T-helper 1 cell treated with Interleukin-12 subunit alpha and Interleukin-12 subunit beta and Interleukin-4 antibody, amounts not matched to agents 30 μg/mL and 1 μg/mL, for 36 hours (primary cell): ENCODE results near the gene ITGBL1.

Experiments used
- H3K27ac Mint-ChIP-seq: one replicate; pipeline ENCODE4 v1.8.0; 2021; ENCODE audit warnings: mild to moderate bottlenecking, mixed read lengths
- H3K27me3 Mint-ChIP-seq: one replicate; pipeline ENCODE4 v1.8.0; 2021; ENCODE audit warnings: low read depth, mixed read lengths
- H3K36me3 Mint-ChIP-seq: one replicate; pipeline ENCODE4 v1.8.0; 2021; ENCODE audit warnings: low read depth, mixed read lengths
- H3K4me1 Mint-ChIP-seq: one replicate; pipeline ENCODE4 v1.8.0; 2021; ENCODE audit warnings: low read depth, mixed read lengths
- H3K4me3 Mint-ChIP-seq: one replicate; pipeline ENCODE4 v1.8.0; 2021; ENCODE audit warnings: mild to moderate bottlenecking, moderate library complexity, mixed read lengths
- H3K9me3 Mint-ChIP-seq: one replicate; pipeline ENCODE4 v1.8.0; 2021; ENCODE audit warnings: mixed read lengths

Gene ITGBL1

DNA sequence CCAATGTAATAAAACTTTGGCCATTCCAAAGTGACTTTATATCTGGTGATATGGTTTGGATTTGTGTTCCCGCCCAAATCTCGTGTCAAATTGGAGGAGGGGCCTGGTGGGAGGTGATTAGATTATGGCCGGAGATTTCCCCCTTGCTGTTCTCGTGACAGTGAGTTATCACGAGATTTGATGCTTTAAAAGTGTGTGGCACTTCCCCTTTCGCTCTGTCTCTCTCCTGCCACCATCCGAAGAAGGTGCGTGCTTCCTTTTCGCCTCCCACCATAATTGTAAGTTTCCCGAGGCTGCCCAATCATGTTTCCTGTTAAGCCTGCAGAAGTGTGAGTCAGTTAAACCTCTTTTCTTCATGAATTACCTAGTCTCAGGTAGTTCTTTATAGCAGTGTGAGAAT lies 26.9 kb upstream of the ITGBL1 start:
- H3K27me3 Mint-ChIP-seq: no peaks in the 10 kb centered on the region
- no peak overlapping the region for H3K4me3 Mint-ChIP-seq
- H3K27ac Mint-ChIP-seq: no peak overlapping the region
- H3K4me1 Mint-ChIP-seq: no peaks in the 10 kb centered on the region
- no peaks in the 10 kb centered on the region for H3K9me3 Mint-ChIP-seq
- no peaks in the 10 kb centered on the region for H3K36me3 Mint-ChIP-seq

DNA sequence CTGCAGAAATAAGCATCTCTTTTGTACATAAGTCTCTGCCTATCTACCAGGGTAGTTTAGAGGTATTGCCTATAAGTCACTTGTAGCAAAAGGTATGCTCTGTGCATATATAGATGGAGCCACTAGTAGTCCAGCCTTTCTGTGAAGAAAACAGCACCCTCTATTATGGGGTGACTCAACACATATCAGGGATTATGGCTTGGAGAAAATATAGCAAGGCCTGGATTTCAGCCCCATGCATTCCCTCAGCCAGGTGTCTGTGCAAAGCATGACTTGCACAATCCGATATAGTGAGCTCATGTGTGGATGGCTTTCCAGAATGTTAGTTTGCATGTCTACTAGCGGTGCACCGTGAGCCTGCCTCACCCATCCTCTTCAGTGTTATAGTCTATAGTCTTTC lies 22.7 kb upstream of the ITGBL1 start:
- H3K4me1 Mint-ChIP-seq: no peaks in the 10 kb centered on the region
- no peaks in the 10 kb centered on the region for H3K27me3 Mint-ChIP-seq
- H3K4me3 Mint-ChIP-seq: no peak overlapping the region
- H3K27ac Mint-ChIP-seq: no peak overlapping the region
- H3K9me3 Mint-ChIP-seq: no peaks in the 10 kb centered on the region
- no peaks in the 10 kb centered on the region for H3K36me3 Mint-ChIP-seq

DNA sequence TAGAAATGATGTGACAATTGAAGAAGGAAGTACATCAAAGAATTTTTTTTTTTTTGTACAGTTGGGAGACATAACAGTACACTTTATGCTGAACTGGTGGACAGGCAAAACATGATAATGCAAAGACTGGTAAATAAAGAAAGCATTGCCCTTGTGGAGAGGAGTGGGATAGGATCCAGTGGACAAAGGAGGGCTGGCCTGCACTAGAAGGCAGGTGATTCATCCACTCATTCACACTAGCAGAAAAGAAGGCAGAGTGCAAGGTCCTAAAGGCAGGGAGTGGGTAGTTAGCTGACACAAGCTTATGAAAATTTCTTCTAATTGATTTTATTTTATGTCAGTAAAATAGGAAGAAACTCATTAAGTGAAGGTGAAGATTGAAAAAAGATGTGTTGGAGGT lies 18.6 kb upstream of the ITGBL1 start:
- Mint-ChIP-seq H3K4me3 (no peak overlapping the region), H3K36me3 (no peaks in the 10 kb centered on the region), H3K4me1 (no peaks in the 10 kb centered on the region), H3K27ac (no peak overlapping the region), H3K9me3 (no peaks in the 10 kb centered on the region), H3K27me3 (no peaks in the 10 kb centered on the region)

DNA sequence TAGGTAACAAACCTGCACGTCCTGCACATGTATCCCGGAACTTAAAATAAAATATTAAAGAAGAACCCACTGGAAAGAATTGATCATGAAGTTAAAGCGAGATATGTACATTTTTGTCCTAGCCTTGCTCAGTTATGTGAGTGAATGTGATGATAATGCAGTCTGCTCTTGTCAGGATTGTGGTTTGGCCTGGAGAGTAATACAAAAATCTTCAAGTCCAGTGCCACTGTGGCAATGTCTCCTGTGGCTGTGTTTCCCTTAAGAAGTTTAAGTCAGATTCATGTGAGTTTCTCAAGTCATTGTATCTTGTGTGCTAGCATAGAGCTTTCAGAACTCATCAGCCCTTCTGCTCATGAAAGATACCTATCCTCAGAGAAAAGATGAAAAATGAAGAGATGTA lies 18.0 kb upstream of the ITGBL1 start:
- H3K4me1 Mint-ChIP-seq: no peaks in the 10 kb centered on the region
- H3K4me3 Mint-ChIP-seq: no peak overlapping the region
- H3K27me3 Mint-ChIP-seq: no peaks in the 10 kb centered on the region
- no peaks in the 10 kb centered on the region for H3K9me3 Mint-ChIP-seq
- no peak overlapping the region for H3K27ac Mint-ChIP-seq
- no peaks in the 10 kb centered on the region for H3K36me3 Mint-ChIP-seq

DNA sequence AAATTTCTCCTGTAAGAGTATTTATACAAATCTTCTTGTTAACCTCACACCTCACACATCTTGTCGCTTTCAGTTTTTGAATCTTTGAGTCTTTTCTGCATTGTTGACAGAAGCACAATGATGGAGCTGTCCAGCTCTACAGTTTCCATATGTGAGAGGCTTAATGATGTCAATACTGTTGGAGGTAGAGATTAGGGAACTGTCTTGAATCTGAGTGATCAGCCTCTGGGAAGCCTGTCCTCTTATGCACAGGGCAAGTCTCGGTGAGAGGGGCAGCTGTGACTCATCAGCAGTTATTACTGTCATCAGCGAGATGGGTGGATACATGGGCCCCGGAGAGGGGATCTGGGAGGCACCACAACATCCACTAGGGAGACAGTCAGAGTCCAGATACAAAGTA lies 4.6 kb upstream of the ITGBL1 start:
- H3K27me3 Mint-ChIP-seq: peaks cover 4% of the 10 kb centered on the region
- no peaks in the 10 kb centered on the region for H3K9me3 Mint-ChIP-seq
- no peaks in the 10 kb centered on the region for H3K36me3 Mint-ChIP-seq
- H3K4me1 Mint-ChIP-seq: no peaks in the 10 kb centered on the region
- H3K27ac Mint-ChIP-seq: no peak overlapping the region
- H3K4me3 Mint-ChIP-seq: no peak overlapping the region

DNA sequence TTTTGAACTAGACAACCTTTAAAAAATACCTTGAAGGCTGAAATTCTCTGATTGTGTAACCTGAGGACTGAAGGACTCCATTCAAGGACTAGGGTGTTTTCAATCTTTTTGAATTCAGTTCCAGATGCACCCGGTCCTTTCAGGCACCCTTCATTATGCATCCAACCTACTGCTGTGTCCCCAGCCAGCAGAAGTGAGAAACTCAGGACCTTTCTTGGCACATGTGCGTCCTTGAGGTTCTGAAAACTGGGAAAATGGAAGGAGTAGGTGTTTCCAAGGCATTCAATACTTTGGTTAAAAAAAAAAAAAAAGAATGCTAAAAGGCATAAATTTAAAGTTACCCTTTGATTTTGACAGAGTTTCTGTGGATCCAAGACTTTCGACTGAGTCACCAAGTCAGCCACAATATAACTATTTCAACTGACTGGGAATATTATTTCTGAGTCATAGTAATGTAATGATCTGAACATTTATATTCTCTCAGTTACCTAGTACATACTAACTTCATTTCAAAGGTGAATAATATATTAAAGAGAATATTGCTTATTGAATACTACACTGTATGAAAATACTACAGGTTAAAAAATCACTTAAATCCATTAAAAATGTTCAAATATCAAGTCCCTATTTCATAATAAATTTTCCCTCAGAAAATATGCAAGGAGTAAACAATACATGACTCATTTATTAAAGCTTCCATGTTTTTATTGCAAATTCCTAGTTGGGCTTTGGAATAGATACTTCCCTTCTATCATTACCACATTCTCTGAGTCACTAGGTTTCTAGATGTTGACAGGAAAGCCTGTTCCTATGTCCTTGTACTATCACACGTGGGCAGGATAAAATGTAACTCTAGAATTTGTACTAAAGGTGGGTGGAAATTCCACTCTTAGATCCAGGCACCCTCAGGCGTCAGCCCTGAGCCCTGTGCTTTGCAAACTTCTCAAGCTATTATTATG lies 2.4 kb upstream of the ITGBL1 start:
- H3K27ac Mint-ChIP-seq: no peak overlapping the region
- no peaks in the 10 kb centered on the region for H3K4me1 Mint-ChIP-seq
- H3K27me3 Mint-ChIP-seq: peaks cover 20% of the 10 kb centered on the region
- H3K9me3 Mint-ChIP-seq: no peaks in the 10 kb centered on the region
- H3K36me3 Mint-ChIP-seq: no peaks in the 10 kb centered on the region
- no peak overlapping the region for H3K4me3 Mint-ChIP-seq

DNA sequence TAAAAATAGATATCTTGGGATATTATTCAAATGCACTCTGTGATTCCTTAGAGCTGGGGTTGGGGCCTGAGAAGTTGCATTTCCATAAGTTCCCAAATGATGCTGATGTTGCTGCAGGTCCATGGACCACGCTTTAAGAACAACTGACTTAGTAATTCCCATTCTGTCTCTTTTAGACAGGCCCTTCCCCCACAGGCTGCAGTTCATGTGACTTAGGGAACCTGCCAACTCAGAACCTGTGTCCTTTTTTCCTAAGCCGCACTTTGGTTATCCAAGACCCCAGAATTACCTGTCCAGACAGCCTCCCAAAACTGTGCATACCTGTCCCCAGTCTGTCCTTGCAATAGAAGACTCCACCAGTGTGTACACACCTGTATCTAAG lies 1.7 kb upstream of the ITGBL1 start:
- H3K27me3 Mint-ChIP-seq: peaks cover 21% of the 10 kb centered on the region
- H3K4me1 Mint-ChIP-seq: no peaks in the 10 kb centered on the region
- H3K27ac Mint-ChIP-seq: no peak overlapping the region
- no peak overlapping the region for H3K4me3 Mint-ChIP-seq
- H3K9me3 Mint-ChIP-seq: no peaks in the 10 kb centered on the region
- H3K36me3 Mint-ChIP-seq: no peaks in the 10 kb centered on the region

DNA sequence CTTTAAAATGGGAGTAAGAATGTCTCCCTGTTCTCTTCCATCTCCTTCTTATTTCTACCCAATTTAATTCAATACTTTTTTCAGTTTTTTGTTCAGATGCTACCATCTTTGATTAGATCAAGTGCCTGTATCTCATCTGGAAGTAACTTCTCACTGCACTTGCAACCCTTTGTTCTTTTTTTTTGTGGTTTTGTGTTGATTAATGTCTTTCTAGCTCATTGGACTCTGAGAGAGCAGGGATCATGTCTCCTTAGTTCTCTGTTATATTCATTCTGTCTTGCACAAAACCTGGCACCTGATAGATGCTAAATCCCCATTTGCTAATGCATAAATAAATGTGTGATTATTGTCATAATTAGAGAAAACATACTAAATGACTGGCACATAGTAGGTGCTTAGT lies 834 bp upstream of the ITGBL1 start:
- H3K36me3 Mint-ChIP-seq: no peaks in the 10 kb centered on the region
- H3K4me1 Mint-ChIP-seq: no peaks in the 10 kb centered on the region
- H3K4me3 Mint-ChIP-seq: no peak overlapping the region
- peaks cover 21% of the 10 kb centered on the region for H3K27me3 Mint-ChIP-seq
- no peak overlapping the region for H3K27ac Mint-ChIP-seq
- no peaks in the 10 kb centered on the region for H3K9me3 Mint-ChIP-seq

DNA sequence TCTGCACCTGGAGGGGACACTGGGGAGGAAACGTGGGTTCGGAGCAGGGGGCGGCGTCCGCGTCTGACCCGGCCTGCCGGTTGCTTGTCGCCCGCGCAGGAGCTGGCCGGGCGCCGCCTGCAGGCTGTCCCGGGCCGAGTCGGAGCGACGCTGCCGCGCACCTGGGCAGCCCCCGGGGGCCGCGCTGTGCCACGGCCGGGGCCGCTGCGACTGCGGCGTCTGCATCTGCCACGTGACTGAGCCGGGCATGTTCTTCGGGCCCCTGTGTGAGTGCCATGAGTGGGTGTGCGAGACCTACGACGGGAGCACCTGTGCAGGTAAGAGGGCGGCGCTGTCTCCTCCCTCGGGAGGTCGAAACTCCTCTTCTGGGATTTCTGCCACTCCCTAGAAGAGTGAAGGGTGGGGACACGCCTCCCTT lies 1.3 kb downstream of the ITGBL1 start:
- H3K9me3 Mint-ChIP-seq: no peaks in the 10 kb centered on the region
- no peak overlapping the region for H3K27ac Mint-ChIP-seq
- peaks cover 21% of the 10 kb centered on the region for H3K27me3 Mint-ChIP-seq
- H3K4me3 Mint-ChIP-seq: no peak overlapping the region
- no peaks in the 10 kb centered on the region for H3K36me3 Mint-ChIP-seq
- H3K4me1 Mint-ChIP-seq: no peaks in the 10 kb centered on the region

DNA sequence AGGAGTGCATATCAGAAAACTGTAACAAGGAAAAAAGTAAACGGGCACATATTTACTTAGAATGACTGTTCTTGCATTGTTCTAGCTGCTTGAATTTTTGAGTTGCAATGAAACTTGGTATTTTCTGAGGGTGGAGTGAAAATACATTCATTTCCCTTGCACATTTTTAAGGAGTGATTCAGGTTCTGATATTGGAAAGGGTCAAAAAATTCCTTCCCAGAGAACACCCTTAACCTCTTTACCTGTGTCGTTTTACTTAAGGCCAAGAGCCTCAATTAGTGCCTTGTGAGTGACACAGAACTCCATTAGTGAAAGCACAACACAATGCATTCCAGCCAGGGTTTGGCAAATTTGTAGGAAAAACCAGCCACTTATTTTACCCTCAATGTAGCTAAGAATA lies 2.3 kb downstream of the ITGBL1 start:
- Mint-ChIP-seq H3K4me1 (no peaks in the 10 kb centered on the region), H3K9me3 (no peaks in the 10 kb centered on the region), H3K4me3 (no peak overlapping the region), H3K27ac (no peak overlapping the region), H3K27me3 (peaks cover 21% of the 10 kb centered on the region), H3K36me3 (no peaks in the 10 kb centered on the region)

DNA sequence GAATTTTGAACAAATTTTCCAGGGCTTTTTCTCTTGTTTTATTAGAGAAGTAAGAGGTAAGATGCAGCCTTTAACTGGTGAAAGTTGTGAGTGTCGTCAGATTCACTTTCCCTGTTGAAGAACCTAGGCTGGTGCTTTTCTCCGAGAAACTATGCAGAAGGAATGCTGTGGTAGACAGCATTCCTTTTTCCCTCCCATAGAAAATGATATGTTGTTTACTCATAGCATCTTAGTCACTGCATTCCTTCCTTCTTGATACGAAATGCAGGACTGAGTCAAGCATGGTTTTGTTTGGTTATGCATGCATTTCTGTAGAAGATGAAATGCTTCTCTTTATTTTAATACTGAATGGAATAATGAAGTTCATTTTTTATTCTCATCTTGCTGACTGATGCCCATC lies 3.4 kb downstream of the ITGBL1 start:
- H3K9me3 Mint-ChIP-seq: no peaks in the 10 kb centered on the region
- no peaks in the 10 kb centered on the region for H3K36me3 Mint-ChIP-seq
- H3K4me3 Mint-ChIP-seq: no peak overlapping the region
- H3K27me3 Mint-ChIP-seq: peaks cover 21% of the 10 kb centered on the region
- no peaks in the 10 kb centered on the region for H3K4me1 Mint-ChIP-seq
- H3K27ac Mint-ChIP-seq: no peak overlapping the region

DNA sequence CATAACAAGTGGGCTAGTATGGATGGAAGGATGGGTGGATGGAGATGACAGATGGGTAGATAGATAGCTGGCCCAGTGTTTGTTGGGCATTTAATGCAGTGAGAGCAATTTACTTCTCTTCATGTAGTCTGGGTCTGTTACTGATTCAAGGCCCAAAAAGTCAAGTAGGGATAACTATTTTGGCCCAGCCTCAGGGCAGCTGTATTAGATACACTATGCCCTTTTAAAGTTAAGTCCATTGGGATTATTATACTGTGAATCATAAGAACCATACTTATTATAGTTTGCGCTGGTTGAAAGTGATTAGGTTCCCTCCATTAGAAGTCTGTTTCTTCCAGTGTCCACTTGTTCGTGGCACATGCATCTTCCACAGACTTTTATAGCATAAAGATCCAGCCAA lies 4.7 kb downstream of the ITGBL1 start:
- no peaks in the 10 kb centered on the region for H3K4me1 Mint-ChIP-seq
- no peak overlapping the region for H3K27ac Mint-ChIP-seq
- H3K4me3 Mint-ChIP-seq: no peak overlapping the region
- H3K27me3 Mint-ChIP-seq: peaks cover 21% of the 10 kb centered on the region
- no peaks in the 10 kb centered on the region for H3K9me3 Mint-ChIP-seq
- no peaks in the 10 kb centered on the region for H3K36me3 Mint-ChIP-seq

DNA sequence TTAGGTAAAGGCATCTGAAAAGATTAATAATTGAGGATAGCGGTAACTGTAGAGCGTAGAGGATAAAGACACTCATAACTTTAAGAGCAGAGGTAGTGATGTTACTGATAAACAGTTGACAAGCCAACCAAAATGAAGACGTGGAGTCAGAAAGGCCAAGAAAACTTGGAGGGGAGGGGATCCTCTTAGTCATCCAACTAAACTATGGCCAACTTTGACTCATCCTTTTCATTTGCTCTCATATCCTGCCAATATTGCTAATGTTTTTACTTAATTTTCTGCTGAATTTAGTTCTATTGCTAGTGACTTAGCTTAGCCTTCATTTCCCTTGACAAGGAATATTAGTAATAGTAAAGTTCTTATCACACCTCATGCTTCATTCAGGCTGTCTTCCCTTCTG lies 13.4 kb downstream of the ITGBL1 start:
- no peak overlapping the region for H3K27ac Mint-ChIP-seq
- H3K4me1 Mint-ChIP-seq: no peaks in the 10 kb centered on the region
- H3K9me3 Mint-ChIP-seq: no peaks in the 10 kb centered on the region
- no peaks in the 10 kb centered on the region for H3K36me3 Mint-ChIP-seq
- H3K4me3 Mint-ChIP-seq: no peak overlapping the region
- H3K27me3 Mint-ChIP-seq: no peaks in the 10 kb centered on the region

DNA sequence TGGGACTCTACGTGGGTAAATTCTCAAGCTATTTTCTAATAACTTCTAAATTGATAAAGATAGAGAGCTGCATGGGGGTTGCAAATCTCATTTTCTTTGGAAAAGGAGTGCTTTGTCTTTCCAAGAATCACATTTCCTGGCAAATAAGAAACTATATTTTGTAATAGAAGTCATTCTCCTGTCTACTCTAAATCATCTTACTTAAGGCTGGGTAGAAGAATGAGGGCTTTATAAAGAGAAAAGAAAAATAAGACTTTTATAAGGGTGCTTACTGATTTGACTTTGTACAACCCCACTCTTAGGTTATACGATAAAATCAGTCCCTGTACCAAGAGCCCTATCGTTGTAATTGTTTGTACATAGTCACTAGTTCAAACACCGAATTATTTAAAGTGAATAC lies 14.9 kb downstream of the ITGBL1 start:
- Mint-ChIP-seq H3K27me3 (no peaks in the 10 kb centered on the region), H3K9me3 (no peaks in the 10 kb centered on the region), H3K4me1 (no peaks in the 10 kb centered on the region), H3K4me3 (no peak overlapping the region), H3K36me3 (no peaks in the 10 kb centered on the region), H3K27ac (no peak overlapping the region)

DNA sequence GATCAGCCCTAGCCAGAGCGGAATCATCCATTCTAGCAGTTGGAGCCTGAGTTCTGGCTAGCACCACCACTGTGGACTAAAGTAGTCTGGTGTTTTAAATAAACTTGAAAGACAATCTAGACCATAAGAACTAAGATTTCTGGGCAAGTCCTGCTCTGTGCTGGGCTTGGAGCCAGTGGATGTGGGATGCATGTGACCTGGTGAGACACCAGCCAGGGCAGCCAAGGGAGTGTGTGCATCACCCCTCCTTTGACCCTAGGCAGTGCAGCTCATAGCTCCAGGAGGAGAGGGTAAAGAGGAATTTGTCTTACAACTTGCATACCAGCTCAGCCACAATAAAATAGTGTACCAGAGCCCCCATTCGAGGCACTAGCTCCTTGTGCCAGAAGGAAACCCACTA lies 21.0 kb downstream of the ITGBL1 start:
- Mint-ChIP-seq H3K36me3 (no peaks in the 10 kb centered on the region), H3K4me3 (no peak overlapping the region), H3K27me3 (no peaks in the 10 kb centered on the region), H3K27ac (no peak overlapping the region), H3K4me1 (no peaks in the 10 kb centered on the region), H3K9me3 (no peaks in the 10 kb centered on the region)
